Brain microvascular endothelial cell (primary cell): ENCODE data around the gene TAC4.
A peak's percentile ranks its signal among the peaks of the same experiment; 100 is the strongest.

Experiments
- DNase-seq: peaks from one replicate; pipeline ENCODE4 v3.0.0-alpha.2; 2020
- H3K27ac ChIP-seq: fragments of 250-450 bp; sonication (Bioruptor Pico); 2 replicates; pipeline ENCODE4 v1.5.1; 2020; ENCODE audit warnings: mild to moderate bottlenecking, moderate library complexity
- H3K27me3 ChIP-seq: fragments of 250-450 bp; sonication (Bioruptor Pico); replicated peaks from 2 replicates; pipeline ENCODE4 v1.5.1; 2020; ENCODE audit warnings: mild to moderate bottlenecking
- H3K36me3 ChIP-seq: fragments of 250-450 bp; sonication (Bioruptor Pico); replicated peaks from 2 replicates; pipeline ENCODE4 v1.5.1; 2020; ENCODE audit warnings: mild to moderate bottlenecking
- H3K4me3 ChIP-seq: 2 replicates; pipeline ENCODE4 v1.5.1; 2011; ENCODE audit warnings: low read depth, mild to moderate bottlenecking, control low read depth, low read length, moderate library complexity
- CTCF ChIP-seq: IDR thresholded peaks from 2 replicates; pipeline ENCODE4 v1.5.1; 2011; ENCODE audit warnings: low read depth, mild to moderate bottlenecking, moderate library complexity, low read length, control low read depth, inconsistent platforms; ENCODE audit errors: missing control alignments
- in situ Hi-C: cut with HindIII; loops from 2 replicates; pipeline ENCODE4 v1.10.0; 2017; ENCODE audit warnings: low sequenced_read_pairs, low pct_ligation_motif_present

The TAC4 gene

GRCh38 chr17:49853470-49854015 is 5.7 kb upstream of the TAC4 start:
- no peak for DNase-seq
- no peak overlapping the region for H3K4me3 ChIP-seq
- peaks cover 4% of the 10 kb centered on the region for H3K27me3 ChIP-seq
- in situ Hi-C loops: no loop called here
- no peak overlapping the region for H3K27ac ChIP-seq
- no peak for TF ChIP-seq CTCF
- H3K36me3 ChIP-seq: no peaks in the 10 kb centered on the region

- TF ChIP-seq CTCF: peak; percentile 82
- Histone ChIP-seq H3K27ac (no peak overlapping the region), H3K4me3 (peak overlapping the region; percentile 52), H3K36me3 (no peaks in the 10 kb centered on the region), H3K27me3 (peaks cover 2% of the 10 kb centered on the region)
- in situ Hi-C loops: no loop called here
- peak; percentile 45 for DNase-seq
Observed at GRCh38 chr17:49851387-49852291, 3.8 kb upstream of the TAC4 start.

- no peak for TF ChIP-seq CTCF
- in situ Hi-C loops: no loop called here
- Histone ChIP-seq H3K36me3 (no peaks in the 10 kb centered on the region), H3K27ac (no peak overlapping the region), H3K4me3 (peak overlapping the region; percentile 52), H3K27me3 (peaks cover 2% of the 10 kb centered on the region)
- DNase-seq: no peak
Observed at GRCh38 chr17:49850772-49851386, 3.0 kb upstream of the TAC4 start.

GRCh38 chr17:49850218-49850610 is 2.3 kb upstream of the TAC4 start:
- in situ Hi-C loops: no loop called here
- no peak overlapping the region for H3K27ac ChIP-seq
- DNase-seq: no peak
- H3K4me3 ChIP-seq: no peak overlapping the region
- H3K36me3 ChIP-seq: no peaks in the 10 kb centered on the region
- H3K27me3 ChIP-seq: peaks cover 2% of the 10 kb centered on the region
- TF ChIP-seq CTCF: no peak

GRCh38 chr17:49848739-49849138 is 870 bp upstream of the TAC4 start:
- Histone ChIP-seq H3K4me3 (no peak overlapping the region), H3K27ac (no peak overlapping the region), H3K36me3 (no peaks in the 10 kb centered on the region), H3K27me3 (peaks cover 2% of the 10 kb centered on the region)
- in situ Hi-C loops: no loop called here
- no peak for DNase-seq
- no peak for TF ChIP-seq CTCF
